Measurements from ENCODE around the gene NEK7. TPM values are rescaled to one million over a fixed set of nuclear protein-coding genes. Genes with fewer than 3 reads are reported as not detected.

Gene NEK7
- 100 to 1,000 TPM in 3 of 4 donors, 10 to 100 TPM in 1; 98.1 to 152 (median 118) TPM for total RNA-seq

GRCh38 chr1:198156745-198157240 lies at the start of gene NEK7:
NEK7 (plus strand) TSS chr1:198156998; CDS start chr1:198232581, 75,583 bp downstream.
- H3K4me3 ChIP-seq: peak within 1 kb of the TSS; percentile 85 to 96 (median 94)
- H3K4me1 ChIP-seq: peaks cover 40 to 59% of the 10 kb centered on the region in 2 donors
- H3K27me3 ChIP-seq: no peaks in the 10 kb centered on the region
- peak; percentile 91 to 97 for TF ChIP-seq POLR2A (IDR thresholded peaks at IDR 0.05)
- TF ChIP-seq CTCF (IDR thresholded peaks at IDR 0.05 in 4 of 5, conservative IDR thresholded peaks at IDR 0.05 in 1 of 5): peak in 1 of 5 experiments; percentile 14
- intact Hi-C loops (cut with DNase I; ENCODE audit: low total_unique reads) (loop anchor here (2.0 to 10.0 kb wide), 2 partner anchors 254 to 382 kb away; partner anchors contain the start of genes C1orf53 and DENND1B), in situ Hi-C loops (cut with MboI; ENCODE audit: low sequenced_read_pairs in 4 of 4) (loop anchor here in 1 of 4 donors (25.0 kb wide), 1 partner anchor 244 kb away; the partner anchor contains the start of genes C1orf53 and LHX9)
- no peaks in the 10 kb centered on the region for H3K36me3 ChIP-seq
- ATAC-seq (peak; percentile 67 to 68), DNase-seq (peak; percentile 82)
- H3K27ac ChIP-seq: peak within 1 kb of the TSS; percentile 97 to 100 (median 98)
- H3K9me3 ChIP-seq: no peaks in the 10 kb centered on the region

GRCh38 chr1:198107091-198107501 lies 49.7 kb upstream of the NEK7 start:
- no peaks in the 10 kb centered on the region for H3K4me1 ChIP-seq
- intact Hi-C loops (cut with DNase I; ENCODE audit: low total_unique reads): no loop called here
- ATAC-seq: no peak
- H3K9me3 ChIP-seq: no peaks in the 10 kb centered on the region
- DNase-seq: no peak
- TF ChIP-seq CTCF (IDR thresholded peaks at IDR 0.05 in 4 of 5, conservative IDR thresholded peaks at IDR 0.05 in 1 of 5) (no peak), POLR2A (IDR thresholded peaks at IDR 0.05) (no peak)
- H3K27ac ChIP-seq: no peak overlapping the region
- no peaks in the 10 kb centered on the region for H3K36me3 ChIP-seq
- in situ Hi-C loops (cut with MboI; ENCODE audit: low sequenced_read_pairs in 4 of 4): no loop called here
- H3K4me3 ChIP-seq: no peak overlapping the region
- H3K27me3 ChIP-seq: no peaks in the 10 kb centered on the region

GRCh38 chr1:198108636-198109370 lies 48.0 kb upstream of the NEK7 start:
- in situ Hi-C loops (cut with MboI; ENCODE audit: low sequenced_read_pairs in 4 of 4): no loop called here
- no peak for ATAC-seq
- TF ChIP-seq CTCF (IDR thresholded peaks at IDR 0.05 in 4 of 5, conservative IDR thresholded peaks at IDR 0.05 in 1 of 5): no peak
- TF ChIP-seq POLR2A (IDR thresholded peaks at IDR 0.05): no peak

GRCh38 chr1:198109371-198109715 lies 47.5 kb upstream of the NEK7 start:
- Histone ChIP-seq H3K27ac (no peak overlapping the region), H3K4me3 (no peak overlapping the region), H3K9me3 (no peaks in the 10 kb centered on the region), H3K36me3 (no peaks in the 10 kb centered on the region), H3K4me1 (no peaks in the 10 kb centered on the region), H3K27me3 (no peaks in the 10 kb centered on the region)
- intact Hi-C loops (cut with DNase I; ENCODE audit: low total_unique reads) (no loop called here), in situ Hi-C loops (cut with MboI; ENCODE audit: low sequenced_read_pairs in 4 of 4) (no loop called here)
- DNase-seq (no peak), ATAC-seq (no peak)
- TF ChIP-seq CTCF (IDR thresholded peaks at IDR 0.05 in 4 of 5, conservative IDR thresholded peaks at IDR 0.05 in 1 of 5): no peak
- no peak for TF ChIP-seq POLR2A (IDR thresholded peaks at IDR 0.05)

More at GRCh38 chr1:198108636-198109370, 48.0 kb upstream of the NEK7 start:
- intact Hi-C loops (cut with DNase I; ENCODE audit: low total_unique reads): no loop called here
- Histone ChIP-seq H3K27me3 (no peaks in the 10 kb centered on the region), H3K9me3 (no peaks in the 10 kb centered on the region), H3K4me1 (no peaks in the 10 kb centered on the region), H3K27ac (no peak overlapping the region), H3K36me3 (no peaks in the 10 kb centered on the region), H3K4me3 (no peak overlapping the region)
- DNase-seq: no peak
